ENCODE measurements around the gene HOXB6.

The HOXB6 gene

GRCh38 chr17:48556229-48556575 is 48.6 kb downstream of the HOXB6 start:
- TF ChIP-seq CTCF (IDR thresholded peaks at IDR 0.05): no peak

DNA sequence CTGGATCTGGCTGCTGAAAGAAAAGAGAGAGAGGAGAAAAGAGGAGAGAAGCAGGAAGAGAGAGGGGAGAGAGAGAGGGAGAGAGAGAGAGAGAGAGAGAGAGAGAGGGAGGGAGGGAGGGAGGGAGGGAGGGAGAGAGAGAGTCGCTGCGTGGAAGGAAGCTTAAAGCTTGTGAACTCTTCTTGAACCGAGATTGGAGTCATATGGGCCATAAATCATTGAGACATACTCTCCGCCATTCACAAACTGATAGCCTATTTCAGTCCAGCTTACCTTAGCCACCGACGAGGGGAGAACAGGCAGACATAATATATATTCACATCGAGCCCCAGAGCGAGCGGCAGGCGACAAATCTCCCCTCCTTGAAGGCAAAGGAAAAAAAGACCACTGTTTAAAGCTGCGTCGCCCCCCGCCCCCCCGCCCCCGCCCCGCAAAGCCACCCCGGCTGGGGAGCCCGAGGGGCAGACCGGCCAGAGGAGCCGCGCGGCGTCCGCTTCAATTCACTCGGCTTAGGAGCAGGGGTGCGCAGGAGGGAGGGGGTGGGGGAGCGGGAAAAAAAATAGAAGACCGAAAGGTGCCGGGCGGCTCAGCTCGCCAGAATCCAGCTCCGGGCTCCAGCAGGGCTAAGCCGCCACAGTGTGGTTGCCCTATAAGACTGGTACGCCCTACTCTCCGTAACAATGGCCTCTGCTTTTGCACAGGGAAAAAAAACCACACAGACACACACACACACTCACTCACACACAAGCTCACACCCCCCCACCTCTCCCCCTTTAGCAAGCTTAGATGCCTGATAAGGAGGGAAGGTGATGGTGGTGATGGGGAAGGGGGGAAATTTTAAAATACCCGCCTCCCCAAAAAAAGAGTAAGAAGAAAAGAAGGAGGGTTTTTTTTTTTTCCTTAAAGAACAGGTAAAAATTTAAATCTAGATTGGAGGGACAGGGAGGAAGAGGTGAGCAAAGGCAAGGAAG is 49.2 kb downstream of the HOXB6 start:
- no peak for TF ChIP-seq CTCF (IDR thresholded peaks at IDR 0.05)

DNA sequence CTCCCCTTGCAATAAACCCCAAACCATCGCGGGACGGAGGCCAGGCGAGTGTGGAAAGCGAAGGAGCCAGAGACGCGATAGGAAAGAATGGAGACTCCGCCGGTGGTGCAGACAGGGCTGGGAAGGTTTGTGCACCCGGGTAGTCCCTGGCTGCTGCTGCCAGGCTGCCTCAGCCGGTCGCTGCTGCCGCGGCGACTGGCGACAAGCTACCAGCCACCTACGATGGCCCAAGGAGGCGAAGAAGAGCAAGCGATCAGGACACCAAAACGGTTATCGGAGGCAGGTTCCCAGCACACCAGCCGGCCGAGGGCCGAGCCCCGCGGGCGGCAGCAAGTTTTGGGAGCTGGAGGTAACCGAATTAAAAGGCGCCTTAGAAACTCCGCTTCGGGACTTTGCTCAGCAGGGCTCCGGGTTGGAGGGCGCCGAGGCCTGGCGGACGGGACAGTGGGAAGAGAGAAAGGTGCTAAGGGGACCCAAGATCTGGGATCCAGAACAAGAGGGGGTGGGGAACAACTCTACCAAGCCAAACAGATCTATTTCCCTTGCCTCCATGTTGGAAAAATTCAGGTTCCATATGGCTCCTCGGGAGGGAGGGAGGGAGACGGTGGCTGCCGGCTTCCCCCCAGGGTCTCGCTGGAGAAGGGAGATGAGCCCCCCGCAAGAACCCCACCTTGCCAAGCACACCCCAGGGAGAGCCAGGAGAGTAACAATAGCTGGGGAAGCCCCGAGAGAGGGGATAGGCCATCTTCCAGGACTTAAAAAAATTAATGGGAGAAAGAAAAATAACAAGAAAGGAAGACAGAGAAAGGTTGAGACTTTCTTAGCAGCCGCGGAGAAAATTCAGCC is 50.2 kb downstream of the HOXB6 start:
- TF ChIP-seq CTCF (IDR thresholded peaks at IDR 0.05): no peak

DNA sequence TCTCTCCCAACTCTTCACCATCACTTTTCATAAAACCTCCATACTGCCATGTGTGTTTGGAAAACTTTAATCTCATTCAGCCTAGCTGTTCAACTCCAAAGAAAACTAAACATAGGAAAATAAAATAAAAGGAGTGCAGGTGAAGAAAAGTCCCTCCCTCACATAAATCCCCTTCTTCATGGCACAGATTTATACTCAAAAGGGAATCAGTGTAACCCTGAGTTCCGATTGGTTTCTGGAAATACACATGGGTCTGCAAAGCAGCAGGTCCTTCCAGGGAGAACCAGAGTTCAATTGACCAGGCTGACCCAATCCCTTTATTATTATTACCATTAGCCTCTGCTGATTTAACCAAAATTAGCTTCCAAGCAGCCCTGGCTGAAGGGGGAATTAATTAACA is 51.0 kb downstream of the HOXB6 start:
- TF ChIP-seq CTCF (IDR thresholded peaks at IDR 0.05): no peak

- TF ChIP-seq CTCF (IDR thresholded peaks at IDR 0.05): no peak
These were observed 51.6 kb downstream of the HOXB6 start for GRCh38 chr17:48553190-48553547.

DNA sequence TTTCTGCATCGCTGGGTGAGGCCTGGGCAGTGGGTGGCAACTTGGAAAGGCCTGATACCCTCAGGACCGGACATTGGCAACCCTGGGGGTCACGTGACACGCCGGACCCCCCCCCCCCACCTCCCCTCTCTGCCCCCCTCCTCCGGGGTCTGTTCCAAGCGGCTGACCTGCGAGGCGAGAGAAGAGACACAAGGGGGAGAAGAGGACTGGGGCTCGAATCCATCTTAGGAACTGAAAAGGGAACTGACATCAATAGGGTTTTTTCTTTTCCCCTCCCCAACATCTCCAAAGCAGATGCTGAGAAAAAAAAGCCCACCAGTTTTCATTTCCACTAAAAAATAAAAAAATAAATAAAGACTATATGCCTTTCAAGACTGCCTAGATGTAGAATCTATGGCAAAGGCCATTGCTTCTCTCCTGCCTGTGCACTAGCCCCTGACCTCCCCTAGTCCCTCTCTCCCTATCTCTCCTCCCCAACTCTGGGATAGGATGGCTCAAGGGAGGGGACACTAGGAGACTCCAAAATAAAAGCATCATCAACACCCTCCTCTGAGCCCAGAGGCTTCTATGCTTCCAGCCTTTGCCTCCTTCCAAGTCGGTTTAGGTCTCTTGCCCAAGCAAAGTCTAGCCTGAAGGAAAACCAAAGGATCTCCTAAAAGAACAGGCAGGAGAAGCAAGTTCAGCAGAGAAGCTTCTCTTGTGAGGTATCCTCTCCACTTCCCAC is 52.2 kb downstream of the HOXB6 start:
- TF ChIP-seq CTCF (IDR thresholded peaks at IDR 0.05): no peak

Measured in LNCAP (cell line).